ENCODE results near the gene U2AF2.

GRCh38 chr19:55655648-55656040, 809 bp downstream of the U2AF2 start:
- TF ChIP-seq CTCF (IDR thresholded peaks at IDR 0.05) (no peak), POLR2A (IDR thresholded peaks at IDR 0.05) (no peak)

All from Peyer's patch (tissue), 4 donors.